GM12878 (cell line): ENCODE measurements around the gene MED13. TPM values are rescaled to one million over a fixed set of nuclear protein-coding genes. Genes with fewer than 3 reads are reported as not detected.

Experiments
- ATAC-seq: fragments of 200-7000 bp; cut with Tn5 transposase; 3 replicates; pipeline ENCODE4 v1.9.1; 2020; ENCODE audit warnings: mild to moderate bottlenecking, moderate library complexity
- BruUV-seq: library from RNA; stranded (reverse); fragments of 400-500 nt; replicated peaks from 2 replicates; lab custom pipeline; 2021; lab: Mats Ljungman, UMichigan
- CTCF ChIA-PET: fragments of 300-600 bp; sonication (Branson Sonifier 250); formaldehyde crosslinking; extraction: SDS; loops from one replicate; lab custom pipeline; 2021; ENCODE audit warnings: inconsistent platforms; lab: Yijun Ruan, JAX
- POLR2A ChIA-PET: fragments of 350-600 bp; formaldehyde crosslinking; extraction: SDS; loops from one replicate; lab custom pipeline; 2021; ENCODE audit warnings: inconsistent platforms; lab: Charles Lee
- RAD21 ChIA-PET: fragments of 300-600 bp; sonication (Branson Sonifier 250); formaldehyde crosslinking; loops from one replicate; lab custom pipeline; 2023; ENCODE audit warnings: antibody characterized with exemption; ENCODE audit not compliant: unreplicated experiment; lab: Charles Lee
- SMC1A ChIA-PET: fragments of 300-600 bp; sonication (Branson Sonifier 250); formaldehyde crosslinking; loops from one replicate; lab custom pipeline; 2023; ENCODE audit not compliant: unreplicated experiment, uncharacterized antibody; lab: Charles Lee
- DNase-seq: peaks from one replicate; pipeline ENCODE4 v3.0.0-alpha.2; 2011; ENCODE audit warnings: low read depth, low spot score
- FAIRE-seq: peaks from 3 replicates; lab custom pipeline; 2011; peaks lifted over from hg19 to GRCh38; lab: Jason Lieb, UNC
- H2AFZ ChIP-seq: 2 replicates; pipeline ENCODE4 v1.6.0; 2011; ENCODE audit warnings: low read depth, low read length, control low read depth; ENCODE audit not compliant: control insufficient read depth
- H3K27ac ChIP-seq: 2 replicates; pipeline ENCODE4 v1.5.1; 2011; ENCODE audit warnings: control low read depth; ENCODE audit not compliant: control insufficient read depth, insufficient read depth
- H3K27me3 ChIP-seq, 2 experiments: replicated peaks in 1 of 2; 2 replicates each; pipeline versions ENCODE4 v1.6.0 to v1.6.1; 2011; ENCODE audit warnings: low read length in 1 of 2; ENCODE audit not compliant: control insufficient read depth in 2 of 2, insufficient read depth in 2 of 2
- H3K36me3 ChIP-seq, 2 experiments: 2 replicates each; pipeline ENCODE4 v1.5.1; 2011; ENCODE audit warnings: low read length in 1 of 2; ENCODE audit not compliant: control insufficient read depth in 2 of 2, insufficient read depth in 2 of 2
- H3K4me1 ChIP-seq: 2 replicates; pipeline ENCODE4 v1.6.1; 2011; ENCODE audit warnings: mild to moderate bottlenecking, low read length, moderate library complexity, mixed read lengths; ENCODE audit not compliant: control insufficient read depth, insufficient read depth
- H3K4me2 ChIP-seq: 2 replicates; pipeline ENCODE4 v1.6.0; 2011; ENCODE audit warnings: control low read depth; ENCODE audit not compliant: control insufficient read depth, insufficient read depth
- H3K4me3 ChIP-seq: fragments of 200-600 bp; sonication (generic); 2 replicates; pipeline ENCODE4 v1.5.1; 2016
- H3K79me2 ChIP-seq: 2 replicates; pipeline ENCODE4 v1.6.0; 2011; ENCODE audit warnings: low read length; ENCODE audit not compliant: control insufficient read depth, insufficient read depth
- H3K9ac ChIP-seq: 2 replicates; pipeline ENCODE4 v1.8.0; 2011; ENCODE audit warnings: low read length, control low read depth, mixed read lengths; ENCODE audit not compliant: control insufficient read depth, insufficient read depth
- H3K9me3 ChIP-seq: replicated peaks from 3 replicates; pipeline ENCODE4 v1.5.1; 2011; ENCODE audit warnings: mild to moderate bottlenecking, low read length; ENCODE audit not compliant: control insufficient read depth, insufficient read depth
- H4K20me1 ChIP-seq: 2 replicates; pipeline ENCODE4 v1.6.0; 2011; ENCODE audit not compliant: control insufficient read depth, insufficient read depth
- BCL11A ChIP-seq: IDR thresholded peaks from 2 replicates; pipeline ENCODE4 v1.6.1; 2011; ENCODE audit warnings: low read depth, low read length
- BMI1 ChIP-seq: fragments of 450-650 bp; IDR thresholded peaks from 2 replicates; pipeline ENCODE4 v1.6.1; 2016; ENCODE audit warnings: mild to moderate bottlenecking, moderate library complexity, borderline replicate concordance
- CBX3 ChIP-seq: fragments of 200-600 bp; sonication (generic); IDR thresholded peaks from 2 replicates; pipeline ENCODE4 v1.6.1; 2016; ENCODE audit warnings: low read depth, borderline replicate concordance
- CEBPB ChIP-seq, 2 experiments: fragments of 150-350 bp in 1 of 2; IDR thresholded peaks; 2 replicates each; pipeline ENCODE4 v1.6.1; 2012 to 2014; ENCODE audit warnings: low read depth in 2 of 2, low read length in 2 of 2, borderline replicate concordance in 1 of 2, inconsistent platforms in 1 of 2
- CHD1 ChIP-seq: IDR thresholded peaks from 2 replicates; pipeline ENCODE4 v1.6.1; 2012; ENCODE audit warnings: low read depth, low read length, improper control_type of control experiment
- CREM ChIP-seq: IDR thresholded peaks from 2 replicates; pipeline ENCODE4 v1.6.1; 2014; ENCODE audit warnings: antibody characterized with exemption, low read depth
- POLR2AphosphoS2 ChIP-seq: IDR thresholded peaks from 2 replicates; pipeline ENCODE4 v1.6.1; 2011; ENCODE audit warnings: low read depth, mild to moderate bottlenecking, low read length, improper control_type of control experiment, moderate library complexity
- POLR2AphosphoS5 ChIP-seq: IDR thresholded peaks from 2 replicates; pipeline ENCODE4 v1.6.1; 2011; ENCODE audit warnings: mild to moderate bottlenecking, low read length, inconsistent platforms
- RELB ChIP-seq: fragments of 450-650 bp; IDR thresholded peaks from 2 replicates; pipeline ENCODE4 v1.6.1; 2017; ENCODE audit warnings: low read depth, mild to moderate bottlenecking, moderate library complexity
- RFX5 ChIP-seq: IDR thresholded peaks from 2 replicates; pipeline ENCODE4 v1.6.1; 2011; ENCODE audit warnings: low read depth, low read length, improper control_type of control experiment
- SP1 ChIP-seq: IDR thresholded peaks from one replicate; pipeline ENCODE4 v1.6.1; 2011; ENCODE audit warnings: low read depth, low read length
- STAT3 ChIP-seq: IDR thresholded peaks from 2 replicates; pipeline ENCODE4 v1.6.1; 2011; ENCODE audit warnings: low read depth, low read length, improper control_type of control experiment
- TARDBP ChIP-seq: IDR thresholded peaks from 2 replicates; pipeline ENCODE4 v1.6.1; 2016; ENCODE audit warnings: borderline replicate concordance
- ZNF217 ChIP-seq: fragments of 450-650 bp; IDR thresholded peaks from 2 replicates; pipeline ENCODE4 v1.6.1; 2017; ENCODE audit warnings: antibody characterized with exemption, mild to moderate bottlenecking
- ZNF384 ChIP-seq: IDR thresholded peaks from 2 replicates; pipeline ENCODE4 v1.6.1; 2012; ENCODE audit warnings: low read depth, mild to moderate bottlenecking, low read length, improper control_type of control experiment, borderline replicate concordance
- ZZZ3 ChIP-seq: IDR thresholded peaks from 2 replicates; pipeline ENCODE4 v1.6.1; 2011; ENCODE audit warnings: low read depth; ENCODE audit not compliant: control insufficient read depth, insufficient read length
- WGBS: methylation state at CpG from one replicate; pipeline ENCODE4 v1.1.6; 2016; ENCODE audit warnings: low lambda C conversion rate; ENCODE audit not compliant: insufficient replicate concordance, insufficient coverage; ENCODE audit errors: missing lambda C conversion rate; 5-methylcytosine and 5-hydroxymethylcytosine counted together
- in situ Hi-C: fragments of 300-500 bp; cut with MboI; formaldehyde crosslinking; loops from 9 replicates; pipeline ENCODE4 v1.14.3; 2018; ENCODE audit warnings: mixed read lengths
- intact Hi-C: fragments of 100-400 bp; cut with micrococcal nuclease; formaldehyde crosslinking; loops from one replicate; pipeline ENCODE4 v1.14.2; 2022; ENCODE audit not compliant: unreplicated experiment
- polyA plus RNA-seq, 11 experiments: library from polyadenylated mRNA; depleted of rRNA in 4 of 11; unstranded in 6 of 11; stranded (reverse) in 5 of 11; fragments of >200 nt; fragmentation: Nextera tagmentation in 4 of 11; fragmentation: Illumina TruSeq in 1 of 11; extraction: Ambion mirVana in 4 of 11; extraction: Trizol in 1 of 11; gene quantifications; 1 replicate in 1 of 11; 2 replicates in 10 of 11; pipeline versions ENCODE4 v1.2.1 to v1.2.3, GENCODE V29; 2011 to 2016; ENCODE audit warnings: inconsistent platforms in 2 of 11, missing spikeins in 2 of 11, low read depth in 1 of 11
- total RNA-seq, 4 experiments: library from RNA; depleted of rRNA in 3 of 4; stranded (reverse); fragments of >200 nt in 3 of 4; fragmentation: Illumina TruSeq in 1 of 4; extraction: Trizol in 1 of 4; gene quantifications; 2 replicates each; pipeline versions ENCODE4 v1.2.1 to v1.2.3, GENCODE V29; 2013 to 2021

MED13 gene
- total and polyA plus RNA-seq, 10 of the 15 experiments (the other 5 are each of a cell fraction or from before 2014, with no cell fraction given): 4.6 to 49.7 (median 21.3) TPM

GRCh38 chr17:61980535-61980934 is 84.5 kb downstream of the MED13 start:
- TF ChIP-seq POLR2AphosphoS2: no peak
- TF ChIP-seq CHD1: no peak
- no peak for TF ChIP-seq TARDBP
- no peak for TF ChIP-seq RFX5
- no peak for TF ChIP-seq CEBPB (IDR thresholded peaks at IDR 0.05; ENCODE audit: borderline replicate concordance in 1 of 2, low read depth in 2 of 2, low read length in 2 of 2)
- no peak for TF ChIP-seq ZZZ3
- TF ChIP-seq BMI1: no peak
- no peak for DNase-seq
- no peak for ATAC-seq
- Histone ChIP-seq H3K36me3 (peaks cover 3 to 13% of the 10 kb centered on the region in 2 experiments; a peak in 3 of 4 replicates), H3K79me2 (peaks cover 1% of the 10 kb centered on the region; the same call in 1 of the 2 replicates), H4K20me1 (no peaks in the 10 kb centered on the region), H3K9ac (no peak overlapping the region), H3K4me2 (no peak overlapping the region), H3K27ac (no peak overlapping the region), H3K27me3 (no peaks in the 10 kb centered on the region), H3K4me3 (no peak overlapping the region), H3K9me3 (no peaks in the 10 kb centered on the region; the same call in 2 of the 3 replicates), H3K4me1 (no peaks in the 10 kb centered on the region; the same call in 1 of the 2 replicates), H2AFZ (no peak overlapping the region)
- CTCF ChIA-PET: interaction anchor here (3.2 kb wide), 1 partner anchor 129 kb away, joined by 14 read pairs; no protein-coding TSS in a partner anchor
- BruUV-seq: no TSS peak
- POLR2A ChIA-PET: interaction anchor here (0.6 kb wide), 2 partner anchors 18 to 28 kb away, joined by 3 to 6 read pairs; no protein-coding TSS in a partner anchor
- in situ Hi-C loops (loop anchor here (5.0 kb wide), 1 partner anchor 52 kb away; no protein-coding TSS in a partner anchor), intact Hi-C loops (no loop called here)
- RAD21 ChIA-PET: no interaction called here
- FAIRE-seq: no peak
- SMC1A ChIA-PET: interaction anchor here (0.8 to 1.9 kb wide), 2 partner anchors 20 to 129 kb away, joined by 3 to 6 read pairs; no protein-coding TSS in a partner anchor
- WGBS: 81% methylated on average over 5 of the region's 5 CpGs

- no peak overlapping the region for H3K4me2 ChIP-seq
- no peak for FAIRE-seq
- intact Hi-C loops (no loop called here), in situ Hi-C loops (no loop called here)
- no peaks in the 10 kb centered on the region for H4K20me1 ChIP-seq
- H3K9me3 ChIP-seq: no peaks in the 10 kb centered on the region; the same call in 2 of the 3 replicates
- H2AFZ ChIP-seq: no peak overlapping the region
- no peak overlapping the region for H3K4me3 ChIP-seq
- WGBS: 96% methylated on average over 7 of the region's 7 CpGs
- no peak for DNase-seq
- H3K27ac ChIP-seq: no peak overlapping the region
- no peak for ATAC-seq
- no TSS peak for BruUV-seq
- no peaks in the 10 kb centered on the region; the same call in 1 of the 2 replicates for H3K4me1 ChIP-seq
- no peaks in the 10 kb centered on the region for H3K27me3 ChIP-seq
- ChIA-PET POLR2A (interaction anchor here (1.4 kb wide), 1 partner anchor 135 kb away, joined by 3 read pairs; no protein-coding TSS in a partner anchor), RAD21 (no interaction called here), CTCF (interaction anchor here (3.7 kb wide), 1 partner anchor 136 kb away, joined by 28 read pairs; no protein-coding TSS in a partner anchor), SMC1A (interaction anchor here (0.7 to 1.9 kb wide), 2 partner anchors 39 to 136 kb away, joined by 3 to 7 read pairs; no protein-coding TSS in a partner anchor)
- H3K79me2 ChIP-seq: peaks cover 4% of the 10 kb centered on the region
- peaks cover 0 to 24% of the 10 kb centered on the region in 2 experiments for H3K36me3 ChIP-seq
- no peak overlapping the region for H3K9ac ChIP-seq
- TF ChIP-seq BMI1 (no peak), POLR2AphosphoS5 (no peak), SP1 (no peak), ZNF384 (no peak), ZNF217 (no peak), CREM (no peak), CEBPB (IDR thresholded peaks at IDR 0.05; ENCODE audit: borderline replicate concordance in 1 of 2, low read depth in 2 of 2, low read length in 2 of 2) (no peak), CBX3 (no peak), STAT3 (no peak), RELB (no peak), BCL11A (no peak)
These were observed 91.0 kb downstream of the MED13 start for GRCh38 chr17:61974115-61974514.
